ENCODE data around the gene LGR4. TPM values are rescaled to one million over a fixed set of nuclear protein-coding genes. Genes with fewer than 3 reads are reported as not detected.

Gene LGR4
- total and polyA plus RNA-seq, 7 donors, result 11.3 to 44.3 (median 29.9) TPM

DNA sequence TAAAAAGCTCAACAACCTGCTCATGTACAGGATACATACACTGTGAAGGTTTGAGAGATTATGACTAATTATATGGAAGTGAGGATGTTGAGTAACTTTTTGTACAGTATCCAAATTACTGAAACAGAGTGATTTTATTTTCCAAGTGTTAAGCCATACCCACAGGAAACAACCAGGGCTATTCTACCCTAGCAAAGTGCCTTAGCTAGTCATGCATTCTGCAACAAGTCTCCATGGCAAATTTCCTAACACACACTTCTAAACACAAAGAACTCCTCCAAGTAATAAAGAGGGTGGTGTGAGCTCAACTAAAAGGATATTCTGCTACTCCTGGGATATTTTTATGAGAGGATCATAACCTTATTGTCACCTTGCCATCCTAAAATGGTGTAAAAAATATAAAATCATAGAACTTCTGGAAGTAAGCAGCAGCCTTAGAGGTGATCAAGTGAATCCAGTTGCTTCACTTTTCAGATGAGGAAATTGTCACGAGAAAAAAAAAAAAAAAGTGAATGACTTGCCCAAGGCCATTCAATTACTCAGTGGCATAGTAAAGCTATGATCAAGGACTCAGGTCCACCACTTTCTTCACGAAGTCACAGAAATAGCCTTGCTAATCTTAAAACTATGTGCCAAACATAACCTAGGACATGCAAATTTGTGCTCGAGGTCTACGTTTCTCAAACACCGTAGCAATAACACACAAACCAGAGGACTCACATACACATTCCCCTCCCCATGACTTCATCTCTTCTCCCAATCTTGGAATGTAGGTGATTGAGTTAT is 4.2 kb downstream of the LGR4 start:
- TF ChIP-seq EP300 (IDR thresholded peaks at IDR 0.05) (no peak), POLR2A (IDR thresholded peaks at IDR 0.05) (no peak), POLR2AphosphoS5 (IDR thresholded peaks at IDR 0.05) (no peak)
- TF ChIP-seq, protein P1, sequence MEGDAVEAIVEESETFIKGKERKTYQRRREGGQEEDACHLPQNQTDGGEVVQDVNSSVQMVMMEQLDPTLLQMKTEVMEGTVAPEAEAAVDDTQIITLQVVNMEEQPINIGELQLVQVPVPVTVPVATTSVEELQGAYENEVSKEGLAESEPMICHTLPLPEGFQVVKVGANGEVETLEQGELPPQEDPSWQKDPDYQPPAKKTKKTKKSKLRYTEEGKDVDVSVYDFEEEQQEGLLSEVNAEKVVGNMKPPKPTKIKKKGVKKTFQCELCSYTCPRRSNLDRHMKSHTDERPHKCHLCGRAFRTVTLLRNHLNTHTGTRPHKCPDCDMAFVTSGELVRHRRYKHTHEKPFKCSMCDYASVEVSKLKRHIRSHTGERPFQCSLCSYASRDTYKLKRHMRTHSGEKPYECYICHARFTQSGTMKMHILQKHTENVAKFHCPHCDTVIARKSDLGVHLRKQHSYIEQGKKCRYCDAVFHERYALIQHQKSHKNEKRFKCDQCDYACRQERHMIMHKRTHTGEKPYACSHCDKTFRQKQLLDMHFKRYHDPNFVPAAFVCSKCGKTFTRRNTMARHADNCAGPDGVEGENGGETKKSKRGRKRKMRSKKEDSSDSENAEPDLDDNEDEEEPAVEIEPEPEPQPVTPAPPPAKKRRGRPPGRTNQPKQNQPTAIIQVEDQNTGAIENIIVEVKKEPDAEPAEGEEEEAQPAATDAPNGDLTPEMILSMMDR (IDR thresholded peaks at IDR 0.05), result no peak
- no peak for DNase-seq
- Histone ChIP-seq H3K4me1 (peaks cover 0 to 78% (median 67%) of the 10 kb centered on the region in 4 donors), H3K27ac (peak overlapping the region; percentile 27 to 96 (median 66)), H3K36me3 (no peaks in the 10 kb centered on the region), H3K9me3 (no peaks in the 10 kb centered on the region), H3K27me3 (no peaks in the 10 kb centered on the region), H3K4me3 (no peak overlapping the region)
- intact Hi-C loops (cut with DNase I), result no loop called here
- 11 to 66% methylated on average over 5 of the region's 5 CpGs for WGBS, 2 donors

DNA sequence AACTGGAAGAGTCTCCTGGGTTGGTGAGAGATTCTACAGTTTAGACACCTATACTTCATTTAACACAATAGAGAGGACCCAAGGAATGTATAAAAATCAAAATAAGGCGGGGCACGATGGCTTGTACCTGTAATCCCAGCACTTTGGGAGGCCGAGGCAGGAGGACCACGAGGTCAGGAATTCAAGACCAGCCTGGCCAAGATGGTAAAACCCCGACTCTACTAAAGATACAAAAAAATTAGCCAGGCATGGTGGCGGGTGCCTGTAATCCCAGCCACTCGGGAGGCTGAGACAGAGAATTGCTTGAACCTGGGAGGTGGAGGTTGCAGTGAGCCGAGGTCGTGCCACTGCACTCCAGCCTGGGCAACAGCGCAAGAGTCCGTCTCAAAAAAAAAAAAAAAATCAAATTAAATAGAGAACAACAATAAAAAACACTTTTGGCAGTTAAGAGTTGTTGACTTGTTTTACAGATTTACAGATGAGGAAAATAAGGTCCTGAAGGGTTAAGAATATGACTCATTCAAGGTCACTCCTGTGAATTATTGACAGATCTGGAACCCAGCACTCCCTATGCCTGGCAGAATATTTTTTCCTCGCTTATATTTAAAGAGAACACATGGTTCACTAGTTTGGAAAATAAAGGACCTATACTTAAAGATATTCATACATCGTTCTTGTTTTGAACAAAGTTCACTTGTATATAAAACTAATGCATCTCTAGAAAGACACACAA is 5.2 kb downstream of the LGR4 start:
- Histone ChIP-seq H3K9me3 (no peaks in the 10 kb centered on the region), H3K4me1 (peaks cover 0 to 76% (median 68%) of the 10 kb centered on the region in 4 donors), H3K36me3 (no peaks in the 10 kb centered on the region), H3K4me3 (no peak overlapping the region), H3K27ac (peak overlapping the region; percentile 1 to 96 (median 66)), H3K27me3 (no peaks in the 10 kb centered on the region)
- intact Hi-C loops (cut with DNase I), result no loop called here
- WGBS, 2 donors, result 53 to 85% methylated on average over 13 of the region's 13 CpGs
- TF ChIP-seq POLR2AphosphoS5 (IDR thresholded peaks at IDR 0.05) (no peak), EP300 (IDR thresholded peaks at IDR 0.05) (no peak), POLR2A (IDR thresholded peaks at IDR 0.05) (no peak)
- TF ChIP-seq, protein P1 (IDR thresholded peaks at IDR 0.05), result no peak
- DNase-seq, result no peak

DNA sequence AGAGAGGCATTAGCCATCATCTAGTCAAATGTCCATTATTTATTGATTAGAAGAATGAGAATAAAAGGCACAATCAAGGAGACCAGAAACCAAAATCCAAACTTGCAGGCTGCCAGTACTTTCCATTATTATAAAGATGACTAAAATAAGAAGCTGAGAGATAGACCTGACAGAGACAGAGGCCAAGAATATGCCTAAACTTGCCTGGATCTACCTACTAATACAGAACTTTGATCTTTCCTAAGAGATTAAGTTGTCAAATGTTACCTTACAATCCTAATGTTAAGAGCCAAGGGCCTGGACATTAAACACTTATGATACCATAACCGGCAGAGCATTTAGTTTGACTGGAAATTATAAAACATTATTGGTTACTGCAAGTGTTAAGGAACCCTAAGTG is 6.2 kb downstream of the LGR4 start:
- intact Hi-C loops (cut with DNase I), result no loop called here
- DNase-seq, result no peak
- no peaks in the 10 kb centered on the region for H3K36me3 ChIP-seq
- H3K4me1 ChIP-seq, result peaks cover 0 to 76% (median 67%) of the 10 kb centered on the region in 4 donors
- no peak overlapping the region for H3K4me3 ChIP-seq
- no peak for TF ChIP-seq POLR2A (IDR thresholded peaks at IDR 0.05)
- peak overlapping the region in 2 of 4 donors; percentile 55 to 56 for H3K27ac ChIP-seq
- 20 to 65% methylated on average over 1 of the region's 1 CpG for WGBS, 2 donors
- H3K27me3 ChIP-seq, result no peaks in the 10 kb centered on the region
- H3K9me3 ChIP-seq, result no peaks in the 10 kb centered on the region

DNA sequence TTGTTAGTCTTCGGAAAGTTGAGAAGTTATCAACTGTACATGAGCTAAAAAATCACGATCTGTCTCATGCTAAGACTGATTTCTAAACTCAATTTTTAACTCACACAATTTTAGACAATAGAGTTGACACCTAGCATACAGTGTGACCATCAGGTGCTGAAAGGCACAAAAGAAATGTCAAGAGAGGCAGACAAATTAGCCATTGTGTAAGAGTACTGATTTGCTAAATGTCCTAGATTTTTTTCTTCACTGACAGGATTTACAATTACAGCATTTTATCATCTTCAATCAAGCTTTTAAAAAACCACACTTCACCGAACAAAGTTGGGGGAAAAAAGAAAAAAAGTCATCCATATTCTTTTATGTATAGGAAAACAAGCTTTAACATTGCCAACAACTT is 7.0 kb downstream of the LGR4 start:
- intact Hi-C loops (cut with DNase I), result no loop called here
- Histone ChIP-seq H3K4me1 (peaks cover 0 to 70% (median 62%) of the 10 kb centered on the region in 4 donors), H3K27me3 (no peaks in the 10 kb centered on the region), H3K4me3 (no peak overlapping the region), H3K9me3 (no peaks in the 10 kb centered on the region), H3K27ac (peak overlapping the region; percentile 25 to 56 (median 54)), H3K36me3 (no peaks in the 10 kb centered on the region)
- DNase-seq, result no peak
- TF ChIP-seq, protein P1 (IDR thresholded peaks at IDR 0.05), result no peak
- no peak for TF ChIP-seq POLR2A (IDR thresholded peaks at IDR 0.05)
- no peak for TF ChIP-seq EP300 (IDR thresholded peaks at IDR 0.05)
- no peak for TF ChIP-seq POLR2AphosphoS5 (IDR thresholded peaks at IDR 0.05)
- 41 to 68% methylated on average over 3 of the region's 3 CpGs for WGBS, 2 donors

DNA sequence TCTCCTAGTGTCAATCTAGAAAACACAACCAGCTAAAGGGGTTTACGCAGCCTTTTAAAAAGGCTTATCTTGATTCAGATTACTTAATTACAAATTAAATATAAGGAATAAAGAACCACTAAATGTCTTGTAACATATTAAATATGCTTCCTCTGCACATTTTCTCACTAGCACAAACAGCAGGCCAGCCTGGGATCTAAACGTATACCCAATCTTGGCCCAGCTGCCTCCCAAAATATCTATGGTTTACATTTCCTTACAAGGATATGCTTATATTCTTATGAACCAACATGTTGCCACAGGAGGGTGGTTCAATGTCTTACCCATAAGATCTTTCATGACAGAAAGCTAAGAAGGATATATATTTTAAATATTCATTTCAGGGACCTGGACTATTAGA is 7.7 kb downstream of the LGR4 start:
- TF ChIP-seq POLR2AphosphoS5 (IDR thresholded peaks at IDR 0.05) (no peak), EP300 (IDR thresholded peaks at IDR 0.05) (no peak), POLR2A (IDR thresholded peaks at IDR 0.05) (no peak)
- TF ChIP-seq, protein P1 (IDR thresholded peaks at IDR 0.05), result no peak
- no peaks in the 10 kb centered on the region for H3K36me3 ChIP-seq
- no peak for DNase-seq
- H3K4me3 ChIP-seq, result no peak overlapping the region
- no peaks in the 10 kb centered on the region for H3K9me3 ChIP-seq
- intact Hi-C loops (cut with DNase I), result no loop called here
- H3K27ac ChIP-seq, result peak overlapping the region; percentile 46 to 56 (median 54)
- WGBS, 2 donors, result 44 to 75% methylated on average over 2 of the region's 2 CpGs
- H3K27me3 ChIP-seq, result no peaks in the 10 kb centered on the region
- peaks cover 0 to 68% (median 56%) of the 10 kb centered on the region in 4 donors for H3K4me1 ChIP-seq
